Breast epithelium (tissue), 4 donors: ENCODE results near the gene METRN. TPM values are rescaled to one million over a fixed set of nuclear protein-coding genes. Genes with fewer than 3 reads are reported as not detected.

Experiments used
- DNase-seq, 2 donors: peaks; one replicate each; pipeline ENCODE4 v3.0.0-alpha.2; 2019; ENCODE audit warnings: low spot score in 2 of 2
- H3K27ac ChIP-seq, 2 donors: fragments of 200-600 bp; sonication (generic) in 1 of 2; one replicate each; pipeline ENCODE4 v1.5.1; 2016 to 2019; ENCODE audit warnings: mild to moderate bottlenecking in 1 of 2
- H3K27me3 ChIP-seq, 2 donors: fragments of 200-600 bp; sonication (generic) in 1 of 2; one replicate each; pipeline versions ENCODE4 v1.5.1 to v1.6.0; 2017 to 2019; ENCODE audit warnings: control low read depth in 1 of 2, mild to moderate bottlenecking in 1 of 2
- H3K36me3 ChIP-seq: fragments of 200-600 bp; one replicate; pipeline ENCODE4 v1.5.1; 2019
- H3K4me1 ChIP-seq, 2 donors: fragments of 200-600 bp; sonication (generic); one replicate each; pipeline ENCODE4 v1.5.1; 2016 to 2019; ENCODE audit warnings: control low read depth in 1 of 2
- H3K4me3 ChIP-seq, 3 donors: fragments of 200-600 bp; sonication (generic); 1 replicate in 2 of 3; 2 replicates in 1 of 3; pipeline ENCODE4 v1.5.1; 2016 to 2019; ENCODE audit warnings: mild to moderate bottlenecking in 3 of 3, moderate library complexity in 2 of 3
- H3K9me3 ChIP-seq, 2 donors: fragments of 200-600 bp; sonication (generic) in 1 of 2; one replicate each; pipeline ENCODE4 v1.5.1; 2016 to 2019; ENCODE audit warnings: control low read depth in 1 of 2
- POLR2A ChIP-seq: fragments of 450-650 bp; IDR thresholded peaks from one replicate; pipeline ENCODE4 v1.6.1; 2016; ENCODE audit warnings: antibody characterized with exemption, mild to moderate bottlenecking, moderate library complexity
- POLR2AphosphoS5 ChIP-seq, 3 donors: sonication (generic); formaldehyde crosslinking; IDR thresholded peaks; one replicate each; pipeline ENCODE4 v1.6.1; 2017; ENCODE audit warnings: antibody characterized with exemption in 3 of 3
- intact Hi-C: fragments of 100-400 bp; cut with DNase I; formaldehyde crosslinking; loops from one replicate; pipeline ENCODE4 v1.15.1; 2023; ENCODE audit warnings: low total_unique reads
- total RNA-seq, 3 donors: library from RNA; depleted of rRNA; stranded (reverse); fragments of >200 nt; gene quantifications; one replicate each; pipeline ENCODE4 v1.1.0, GENCODE V29; 2016
- TF ChIP-seq, protein P1 (sequence below), 3 donors: fragments of 450-650 bp; IDR thresholded peaks; one replicate each; pipeline ENCODE4 v1.5.1; 2016 to 2017; ENCODE audit warnings: antibody characterized with exemption in 3 of 3, mild to moderate bottlenecking in 3 of 3, moderate library complexity in 3 of 3

METRN gene
- total RNA-seq, 3 donors from 2014 or later: 23.6 to 30.2 (median 24.3) TPM

GRCh38 chr16:684961-685696 lies 29.8 kb upstream of the METRN start:
- intact Hi-C loops: no loop called here
- peaks cover 27 to 43% of the 10 kb centered on the region in 2 donors for H3K4me1 ChIP-seq

DNA sequence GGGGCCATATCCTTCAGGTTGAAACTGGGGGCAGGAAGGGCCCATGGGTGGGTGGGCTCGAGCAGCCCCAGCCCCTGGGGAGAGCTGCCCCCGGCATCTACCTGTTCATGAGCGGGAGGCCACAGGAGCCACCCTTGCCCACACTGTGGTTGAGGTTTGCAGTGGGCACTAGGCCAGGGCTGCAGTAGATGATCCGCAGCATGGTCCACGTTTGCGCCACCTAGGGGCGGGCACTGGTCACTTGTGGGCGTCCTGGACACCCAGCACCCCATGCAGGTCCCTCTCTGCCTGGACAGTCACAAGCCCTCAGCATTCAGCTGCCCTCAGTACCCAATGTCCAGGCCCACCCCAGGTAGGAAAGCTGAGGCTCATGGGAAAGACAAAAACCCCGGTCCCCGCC lies 29.0 kb upstream of the METRN start:
- Histone ChIP-seq H3K9me3 (no peaks in the 10 kb centered on the region), H3K27ac (no peak overlapping the region), H3K4me1 (peaks cover 25 to 45% of the 10 kb centered on the region in 2 donors), H3K27me3 (no peaks in the 10 kb centered on the region), H3K4me3 (no peak overlapping the region), H3K36me3 (no peaks in the 10 kb centered on the region)
- DNase-seq: no peak
- intact Hi-C loops: no loop called here
- no peak for TF ChIP-seq POLR2AphosphoS5 (IDR thresholded peaks at IDR 0.05)
- TF ChIP-seq, protein P1, sequence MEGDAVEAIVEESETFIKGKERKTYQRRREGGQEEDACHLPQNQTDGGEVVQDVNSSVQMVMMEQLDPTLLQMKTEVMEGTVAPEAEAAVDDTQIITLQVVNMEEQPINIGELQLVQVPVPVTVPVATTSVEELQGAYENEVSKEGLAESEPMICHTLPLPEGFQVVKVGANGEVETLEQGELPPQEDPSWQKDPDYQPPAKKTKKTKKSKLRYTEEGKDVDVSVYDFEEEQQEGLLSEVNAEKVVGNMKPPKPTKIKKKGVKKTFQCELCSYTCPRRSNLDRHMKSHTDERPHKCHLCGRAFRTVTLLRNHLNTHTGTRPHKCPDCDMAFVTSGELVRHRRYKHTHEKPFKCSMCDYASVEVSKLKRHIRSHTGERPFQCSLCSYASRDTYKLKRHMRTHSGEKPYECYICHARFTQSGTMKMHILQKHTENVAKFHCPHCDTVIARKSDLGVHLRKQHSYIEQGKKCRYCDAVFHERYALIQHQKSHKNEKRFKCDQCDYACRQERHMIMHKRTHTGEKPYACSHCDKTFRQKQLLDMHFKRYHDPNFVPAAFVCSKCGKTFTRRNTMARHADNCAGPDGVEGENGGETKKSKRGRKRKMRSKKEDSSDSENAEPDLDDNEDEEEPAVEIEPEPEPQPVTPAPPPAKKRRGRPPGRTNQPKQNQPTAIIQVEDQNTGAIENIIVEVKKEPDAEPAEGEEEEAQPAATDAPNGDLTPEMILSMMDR (IDR thresholded peaks at IDR 0.05): peak in 1 of 3 donors; percentile 8

More at GRCh38 chr16:684961-685696, 29.8 kb upstream of the METRN start:
- TF ChIP-seq POLR2AphosphoS5 (IDR thresholded peaks at IDR 0.05) (no peak), POLR2A (no peak)
- TF ChIP-seq, protein P1 (IDR thresholded peaks at IDR 0.05): no peak
- no peak for DNase-seq
- no peaks in the 10 kb centered on the region for H3K27me3 ChIP-seq
- H3K36me3 ChIP-seq: no peaks in the 10 kb centered on the region
- H3K27ac ChIP-seq: peak overlapping the region; percentile 79 to 93
- H3K4me3 ChIP-seq: peak overlapping the region; percentile 62 to 90 (median 76)
- no peaks in the 10 kb centered on the region for H3K9me3 ChIP-seq

- no peak for DNase-seq
- Histone ChIP-seq H3K9me3 (no peaks in the 10 kb centered on the region), H3K4me3 (no peak overlapping the region), H3K27ac (no peak overlapping the region), H3K4me1 (peaks cover 19 to 40% of the 10 kb centered on the region in 2 donors), H3K36me3 (no peaks in the 10 kb centered on the region), H3K27me3 (no peaks in the 10 kb centered on the region)
- intact Hi-C loops: no loop called here
- TF ChIP-seq POLR2AphosphoS5 (IDR thresholded peaks at IDR 0.05): no peak
- TF ChIP-seq, protein P1 (IDR thresholded peaks at IDR 0.05): no peak
- TF ChIP-seq POLR2A: no peak
Observed at GRCh38 chr16:686459-687260, 28.3 kb upstream of the METRN start.

DNA sequence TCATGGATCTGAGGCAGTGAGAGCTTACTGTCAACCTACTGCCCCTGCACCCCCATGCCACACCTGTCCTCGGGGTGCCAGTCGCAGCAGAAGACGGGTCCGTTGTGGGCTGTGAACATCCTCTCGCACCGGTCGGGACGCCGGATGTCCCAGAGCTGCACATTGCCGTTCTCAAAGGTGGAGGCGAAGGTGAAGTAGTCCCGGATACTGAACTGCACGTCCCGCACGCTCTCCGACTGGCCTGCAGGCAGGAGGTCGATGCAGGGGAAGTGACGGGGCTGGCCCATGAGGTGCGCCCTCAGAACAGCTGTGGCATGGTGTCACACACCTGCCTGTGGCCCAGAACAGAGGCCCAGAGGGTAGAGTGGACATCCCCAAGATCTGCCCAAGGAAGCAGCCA lies 27.4 kb upstream of the METRN start:
- Histone ChIP-seq H3K27ac (no peak overlapping the region), H3K9me3 (no peaks in the 10 kb centered on the region), H3K27me3 (no peaks in the 10 kb centered on the region), H3K4me1 (peaks cover 17 to 36% of the 10 kb centered on the region in 2 donors), H3K4me3 (no peak overlapping the region), H3K36me3 (no peaks in the 10 kb centered on the region)
- no peak for DNase-seq
- intact Hi-C loops: no loop called here
- TF ChIP-seq, protein P1 (IDR thresholded peaks at IDR 0.05): no peak
- TF ChIP-seq POLR2AphosphoS5 (IDR thresholded peaks at IDR 0.05): no peak
- TF ChIP-seq POLR2A: no peak
